Activated CD4-positive, alpha-beta T cell treated with anti-CD3 and anti-CD28 coated beads, Interleukin-2, Interleukin-6, amounts not matched to agents 100 ng/mL and 50 ng/mL, durations not matched to agents 16 hours and 8 hours (primary cell): ENCODE measurements around the gene PDE1A.

Experiments used
- DNase-seq: peaks from one replicate; pipeline ENCODE4 v3.0.0-alpha.2; 2020

PDE1A gene

DNA sequence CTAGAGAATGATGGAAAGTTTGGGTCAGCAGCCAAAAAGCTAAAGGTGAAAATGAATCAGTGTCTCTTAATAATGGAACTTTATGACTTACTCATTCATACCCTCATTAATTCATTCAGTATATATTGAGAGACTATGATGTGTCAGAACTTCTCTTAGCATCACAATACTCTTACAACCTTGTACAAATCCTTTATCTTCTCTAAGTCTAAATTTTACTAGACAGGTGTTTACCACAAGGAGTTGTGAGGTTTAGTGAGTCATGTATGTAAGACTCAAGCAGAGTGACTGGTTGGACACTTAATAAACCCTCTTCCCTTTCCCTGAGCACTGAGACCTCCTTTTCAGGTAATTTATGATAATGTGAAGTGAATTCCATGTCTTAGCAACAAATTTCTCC, 311.6 kb downstream of the PDE1A start:
- no peak for DNase-seq

DNA sequence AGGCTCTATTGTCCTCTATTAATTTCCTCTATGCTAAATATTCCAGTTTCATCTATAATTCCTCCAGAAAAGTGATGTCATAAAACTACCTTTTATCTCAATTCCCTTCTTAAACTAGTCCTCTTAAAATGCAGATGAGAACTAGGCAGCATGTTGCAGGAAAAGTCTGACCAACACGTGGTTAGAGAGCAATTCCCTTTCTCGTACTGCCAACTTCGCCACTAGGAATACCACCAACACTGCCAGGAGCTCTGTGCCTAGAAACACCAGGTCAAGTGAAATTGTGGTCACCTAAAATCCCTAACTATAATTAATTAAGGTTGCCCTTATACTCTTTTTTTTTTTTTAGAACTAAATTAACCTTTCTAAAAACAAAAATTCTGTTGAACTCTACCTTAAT, 313.5 kb downstream of the PDE1A start:
- DNase-seq: no peak

DNA sequence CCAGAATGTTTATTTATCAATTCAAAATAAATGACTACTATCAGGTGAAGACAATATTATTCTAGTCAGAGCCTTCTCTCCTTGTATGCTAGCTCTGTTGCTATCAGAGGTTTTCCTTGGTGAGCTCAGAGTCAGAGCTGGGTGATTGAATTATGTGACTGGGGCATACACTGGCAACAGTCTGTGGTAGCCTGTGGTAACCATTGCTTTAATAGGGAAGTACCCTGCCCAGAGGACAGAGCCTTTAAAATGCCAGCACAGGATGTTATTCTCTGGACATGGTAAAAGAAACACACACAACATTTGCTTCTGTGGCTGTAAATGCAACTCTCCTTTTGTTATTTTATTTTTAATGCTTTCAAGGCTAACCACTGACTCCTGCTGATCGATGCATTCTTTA, 316.5 kb downstream of the PDE1A start:
- DNase-seq: no peak

- DNase-seq: no peak
Measured at GRCh38 chr2:182103526-182103925, 323.3 kb downstream of the PDE1A start.

DNA sequence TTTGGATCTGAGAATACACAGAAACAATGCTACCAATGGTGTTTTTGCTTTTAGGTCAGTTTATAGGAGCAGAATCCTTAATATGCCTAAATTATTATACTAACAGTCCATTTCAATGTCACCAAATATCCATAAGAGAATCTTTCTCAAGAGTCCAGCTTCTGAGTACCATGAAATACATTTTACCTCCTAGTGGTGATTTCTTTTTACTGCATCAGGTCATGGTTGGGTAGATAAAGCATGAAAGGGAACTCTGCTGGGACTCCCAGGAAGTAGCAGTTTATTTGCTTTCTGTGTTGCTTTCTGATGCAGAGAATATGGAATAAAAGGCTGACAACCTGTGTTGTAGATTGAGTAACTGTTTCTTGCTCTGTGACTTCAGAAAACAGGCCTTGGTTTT, 325.6 kb downstream of the PDE1A start:
- DNase-seq: no peak

DNA sequence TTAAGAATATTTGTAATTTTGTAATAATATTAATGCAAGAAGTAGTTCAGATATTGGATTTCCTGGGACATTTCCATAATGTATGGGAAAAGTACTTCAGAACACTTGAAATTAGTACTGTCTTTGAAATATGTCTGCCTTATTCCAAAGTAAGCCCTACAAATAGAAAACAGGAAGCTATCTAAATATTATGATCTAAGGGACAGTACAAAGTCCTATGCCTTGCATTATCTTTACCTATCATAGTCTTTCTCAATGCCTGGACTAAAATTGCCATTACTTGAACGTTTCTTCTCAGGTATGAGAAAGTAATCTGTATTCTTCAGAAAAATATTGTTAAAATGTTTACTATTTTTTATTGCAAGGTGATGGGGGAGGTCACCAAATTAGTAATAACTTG, 328.2 kb downstream of the PDE1A start:
- DNase-seq: no peak

DNA sequence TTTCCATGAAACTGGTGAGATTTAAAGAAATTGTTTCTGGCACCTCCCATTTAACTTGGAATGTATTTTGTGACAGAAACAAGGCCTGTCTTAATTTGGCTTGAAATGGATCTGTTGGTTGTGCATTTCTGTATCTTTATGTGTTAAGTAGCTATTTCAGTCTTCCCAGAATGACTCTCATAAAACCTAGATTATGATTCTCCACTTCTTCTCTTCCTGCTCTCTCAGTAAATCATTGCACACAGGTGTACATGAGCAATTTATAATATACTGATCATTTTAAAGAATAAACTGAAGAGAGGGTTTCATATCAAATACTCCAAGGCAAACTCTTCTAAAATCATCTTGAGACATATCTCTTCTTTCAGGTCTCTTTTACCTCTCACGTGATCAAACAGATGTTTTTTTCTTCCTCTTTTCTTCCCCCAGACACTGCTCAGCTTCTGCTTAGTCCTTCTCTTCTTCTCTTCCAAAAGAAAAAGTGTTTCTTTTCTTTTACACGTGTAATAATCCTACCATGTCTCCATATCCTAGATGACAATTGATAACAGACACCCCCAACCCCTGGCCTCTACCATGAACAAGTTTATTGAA, 329.2 kb downstream of the PDE1A start:
- DNase-seq: no peak

- no peak for DNase-seq
Measured at GRCh38 chr2:182090486-182090885, 336.4 kb downstream of the PDE1A start.
